ENCODE data around the gene CYTH4.

The CYTH4 gene

GRCh38 chr22:37308385-37309200 is 26.3 kb downstream of the CYTH4 start:
- no peak for DNase-seq (ENCODE audit: extremely low read depth in 1 of 2, low read depth in 1 of 2)

DNA sequence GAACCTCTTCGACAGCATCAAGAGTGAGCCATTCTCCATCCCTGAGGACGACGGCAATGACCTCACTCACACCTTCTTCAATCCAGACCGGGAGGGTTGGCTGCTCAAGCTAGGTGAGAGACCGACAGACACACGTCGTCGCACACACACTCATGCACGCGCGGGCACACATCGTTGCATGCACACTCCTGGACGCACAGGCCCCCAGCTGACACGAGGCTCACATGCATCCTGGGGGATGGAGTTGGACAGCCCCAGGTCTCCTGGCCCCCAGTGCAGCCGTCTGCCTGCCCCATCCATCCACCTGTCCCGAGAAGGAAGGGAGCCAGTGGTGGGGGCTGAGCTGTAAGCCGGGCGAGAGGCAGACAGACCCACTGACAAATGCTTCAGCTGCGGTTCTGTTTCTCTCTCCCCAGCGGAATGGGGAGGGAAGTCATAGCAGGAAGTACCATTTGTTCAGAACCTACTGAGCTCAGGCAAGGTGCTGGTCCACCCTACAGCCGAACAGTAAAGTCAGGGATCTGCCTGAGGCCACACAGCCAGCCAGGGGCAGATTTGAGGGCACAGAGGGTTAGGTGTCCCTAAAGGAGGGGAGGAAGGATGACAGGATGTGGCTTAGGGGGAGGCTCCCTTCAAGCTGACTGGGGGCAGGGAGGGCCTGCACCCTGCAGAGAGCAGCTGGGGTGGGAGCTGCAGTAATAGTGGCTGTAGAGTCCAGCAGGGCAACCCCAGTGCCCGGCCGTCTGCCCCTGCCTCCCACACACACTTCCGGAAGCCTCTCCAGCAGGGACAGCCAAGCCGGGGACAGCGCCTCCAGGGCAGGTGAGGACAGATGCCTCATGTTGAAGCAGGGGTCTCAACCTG is 27.1 kb downstream of the CYTH4 start:
- peak in 1 of 2 donors; percentile 31 for DNase-seq (ENCODE audit: extremely low read depth in 1 of 2, low read depth in 1 of 2)

DNA sequence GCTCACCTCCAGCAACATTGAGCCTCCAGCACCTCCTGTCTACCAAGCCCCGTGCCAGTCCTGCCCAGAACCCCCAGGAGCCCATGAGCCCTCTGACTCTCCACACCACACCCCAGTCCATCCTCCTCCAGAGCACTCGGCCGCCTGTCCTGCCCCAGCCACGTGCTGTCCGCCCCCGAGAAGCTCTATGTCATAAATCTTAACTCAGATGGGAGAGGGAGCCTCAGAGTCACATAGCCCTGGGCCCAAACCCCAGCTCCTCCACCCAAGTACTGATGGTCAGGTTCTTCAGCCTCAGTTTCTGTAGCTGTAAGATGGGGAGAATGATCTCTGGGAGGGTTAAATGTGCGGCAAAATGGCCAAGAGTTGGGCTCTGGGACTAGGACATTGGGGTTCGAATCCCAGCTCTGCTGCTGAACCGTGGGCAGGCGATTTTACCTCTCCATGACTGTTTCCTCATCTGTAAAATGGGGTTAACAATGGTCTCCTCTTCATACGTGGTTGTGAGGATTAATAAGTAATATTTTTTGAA is 27.8 kb downstream of the CYTH4 start:
- DNase-seq (ENCODE audit: extremely low read depth in 1 of 2, low read depth in 1 of 2), result no peak

DNA sequence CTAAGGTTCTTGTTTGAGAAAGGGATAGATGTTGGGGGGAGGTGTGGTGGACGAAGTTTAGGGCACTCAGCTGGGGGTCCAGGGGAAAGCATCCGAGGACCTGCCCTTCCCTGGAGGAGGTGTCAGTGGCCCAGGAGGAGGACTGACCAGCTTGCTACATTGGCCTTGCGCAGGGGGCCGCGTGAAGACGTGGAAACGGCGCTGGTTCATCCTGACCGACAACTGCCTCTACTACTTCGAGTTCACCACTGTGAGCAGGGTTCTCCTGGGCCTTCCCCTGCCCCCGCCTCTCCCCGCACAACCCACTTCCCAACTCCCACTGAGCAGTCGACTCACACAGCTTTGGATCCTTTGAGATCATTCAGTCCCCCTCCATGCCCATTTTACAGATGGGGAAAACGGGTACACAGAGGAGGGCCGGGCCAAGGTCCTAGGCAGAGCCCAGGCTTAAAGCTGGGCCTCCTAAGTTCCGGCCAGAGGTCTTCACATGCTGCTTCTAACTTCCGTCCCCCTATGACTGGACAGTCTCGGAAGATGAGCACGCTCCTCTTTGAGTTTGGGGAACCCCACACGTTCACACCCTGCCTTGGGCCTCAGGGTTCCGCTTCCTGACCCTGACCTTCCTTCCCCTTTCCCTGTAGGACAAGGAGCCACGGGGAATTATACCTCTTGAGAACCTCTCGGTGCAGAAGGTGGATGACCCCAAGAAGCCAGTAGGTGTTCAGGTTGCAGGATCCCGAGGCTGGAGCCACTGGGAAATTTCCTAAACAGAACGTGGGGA is 28.7 kb downstream of the CYTH4 start:
- DNase-seq (ENCODE audit: extremely low read depth in 1 of 2, low read depth in 1 of 2), result no peak

- no peak for DNase-seq (ENCODE audit: extremely low read depth in 1 of 2, low read depth in 1 of 2)
These were observed 29.5 kb downstream of the CYTH4 start for GRCh38 chr22:37311761-37312312.

DNA sequence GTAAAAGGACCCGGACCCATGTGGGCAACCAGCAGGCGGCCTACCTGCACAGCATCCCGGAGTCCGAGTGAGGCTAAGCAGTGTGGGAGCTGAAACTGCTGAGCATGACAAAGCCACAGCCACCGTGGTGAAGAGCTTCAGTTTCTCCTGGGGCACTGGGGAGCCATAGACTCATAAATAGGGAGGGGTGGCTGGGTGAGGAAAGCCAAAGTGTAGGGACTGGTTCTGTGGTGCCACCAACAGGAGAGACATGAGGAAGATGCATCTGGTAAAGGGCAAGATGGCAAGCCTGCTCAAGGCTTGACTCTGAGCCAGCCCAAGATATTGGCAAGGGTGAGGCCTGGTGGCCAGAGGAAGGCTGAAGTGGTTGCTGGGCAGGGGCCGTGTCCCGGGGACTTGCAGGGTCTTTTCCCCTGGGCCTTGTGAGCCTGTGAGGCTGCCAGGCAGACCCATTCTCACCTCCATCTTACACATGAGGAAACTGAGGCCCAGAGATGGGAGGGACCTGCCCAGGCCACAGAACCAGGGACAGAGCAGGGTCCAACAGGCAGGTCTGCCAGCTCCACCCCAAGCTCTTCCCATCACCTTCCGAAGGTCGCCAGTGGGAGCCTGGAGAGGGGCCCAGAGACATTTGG is 30.4 kb downstream of the CYTH4 start:
- no peak for DNase-seq (ENCODE audit: extremely low read depth in 1 of 2, low read depth in 1 of 2)

GRCh38 chr22:37313376-37314314 is 31.3 kb downstream of the CYTH4 start:
- DNase-seq (ENCODE audit: extremely low read depth in 1 of 2, low read depth in 1 of 2), result no peak

GRCh38 chr22:37314315-37315074 is 32.2 kb downstream of the CYTH4 start:
- DNase-seq (ENCODE audit: extremely low read depth in 1 of 2, low read depth in 1 of 2), result peak in 1 of 2 donors; percentile 34

DNA sequence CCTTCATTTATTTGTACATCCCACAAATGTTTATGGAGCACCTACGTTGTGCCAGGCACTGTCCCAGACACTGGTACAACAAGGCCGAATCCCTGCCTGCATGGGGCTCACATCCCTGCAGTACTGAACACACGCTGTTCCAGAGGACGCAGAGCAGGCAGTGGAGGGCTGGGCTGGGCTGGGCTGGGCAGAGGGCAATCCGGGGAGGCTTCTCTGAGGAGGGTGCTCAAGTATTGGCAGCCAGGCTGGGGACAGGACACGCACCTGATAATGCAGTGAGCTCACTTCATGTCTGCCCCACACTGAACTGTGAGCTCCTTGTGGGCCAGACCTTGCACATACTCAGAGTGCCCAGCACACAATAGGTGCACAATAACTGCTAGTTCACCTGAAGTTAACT is 34.1 kb downstream of the CYTH4 start:
- no peak for DNase-seq (ENCODE audit: extremely low read depth in 1 of 2, low read depth in 1 of 2)

- DNase-seq (ENCODE audit: extremely low read depth in 1 of 2, low read depth in 1 of 2), result peak; percentile 46 to 63
These were observed 34.6 kb downstream of the CYTH4 start for GRCh38 chr22:37316875-37317371.

DNA sequence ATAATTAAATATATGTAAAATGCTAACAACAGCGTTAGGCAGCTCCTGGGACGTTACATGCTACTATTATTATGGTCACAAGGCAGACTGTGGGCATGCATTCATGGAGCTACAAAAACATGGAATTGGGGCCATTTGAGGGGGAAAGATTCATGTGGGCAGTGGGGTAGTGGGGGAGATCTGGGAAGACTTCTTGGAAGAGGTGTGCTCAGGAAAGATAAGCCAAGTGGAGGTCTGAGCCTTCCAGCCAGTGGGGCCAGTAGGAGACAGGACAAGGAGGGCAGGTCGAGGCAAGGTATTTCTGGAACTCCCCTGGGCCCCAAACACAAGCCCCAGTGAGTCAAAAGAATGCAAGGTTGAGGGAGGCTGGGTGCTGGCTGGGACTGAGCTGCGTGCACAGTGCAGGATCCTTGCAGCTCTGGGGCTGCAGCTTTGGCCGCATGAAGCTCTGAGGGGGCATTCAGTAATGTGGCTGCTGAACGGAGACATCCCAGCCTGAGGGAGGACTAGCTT is 35.4 kb downstream of the CYTH4 start:
- no peak for DNase-seq (ENCODE audit: extremely low read depth in 1 of 2, low read depth in 1 of 2)

GRCh38 chr22:37318364-37319109 is 36.2 kb downstream of the CYTH4 start:
- no peak for DNase-seq (ENCODE audit: extremely low read depth in 1 of 2, low read depth in 1 of 2)

GRCh38 chr22:37319469-37319868 is 37.2 kb downstream of the CYTH4 start:
- no peak for DNase-seq (ENCODE audit: extremely low read depth in 1 of 2, low read depth in 1 of 2)

- DNase-seq (ENCODE audit: extremely low read depth in 1 of 2, low read depth in 1 of 2), result no peak
These were observed 38.7 kb downstream of the CYTH4 start for GRCh38 chr22:37320726-37321677.

DNA sequence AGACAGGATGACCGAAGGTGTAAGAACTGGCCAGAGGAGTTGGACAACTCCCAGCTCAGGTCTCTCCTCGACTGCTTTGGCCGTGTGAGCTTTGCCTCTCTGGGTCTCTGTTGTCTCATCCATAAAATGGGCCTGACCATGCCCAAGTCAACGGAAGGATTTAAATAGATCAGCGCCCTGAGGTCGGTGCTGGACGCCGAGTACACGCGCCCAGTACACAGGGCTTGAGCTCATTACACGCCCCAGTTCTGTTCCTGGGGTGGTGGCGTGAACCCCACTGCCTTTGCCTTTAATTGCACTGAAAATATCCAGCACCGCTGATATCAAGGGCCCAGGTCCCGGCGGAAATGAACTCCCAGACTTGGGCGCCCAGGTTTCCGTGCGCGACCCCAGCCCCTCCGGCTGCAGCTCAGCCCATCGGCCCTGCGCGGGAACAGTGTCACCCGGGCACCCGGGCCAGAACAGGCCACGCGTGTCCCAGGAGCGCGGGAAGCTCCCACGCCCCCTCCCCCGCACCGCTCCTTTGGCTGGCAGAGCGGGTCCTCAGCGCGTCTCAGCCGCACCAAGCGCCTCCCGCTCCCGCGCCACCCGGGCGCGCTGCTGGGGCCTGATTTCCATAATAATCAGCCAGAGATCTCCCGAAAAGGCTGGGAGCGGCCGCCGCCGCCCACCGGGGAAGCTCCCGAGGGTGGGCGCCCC is 42.2 kb downstream of the CYTH4 start:
- no peak for DNase-seq (ENCODE audit: extremely low read depth in 1 of 2, low read depth in 1 of 2)

DNA sequence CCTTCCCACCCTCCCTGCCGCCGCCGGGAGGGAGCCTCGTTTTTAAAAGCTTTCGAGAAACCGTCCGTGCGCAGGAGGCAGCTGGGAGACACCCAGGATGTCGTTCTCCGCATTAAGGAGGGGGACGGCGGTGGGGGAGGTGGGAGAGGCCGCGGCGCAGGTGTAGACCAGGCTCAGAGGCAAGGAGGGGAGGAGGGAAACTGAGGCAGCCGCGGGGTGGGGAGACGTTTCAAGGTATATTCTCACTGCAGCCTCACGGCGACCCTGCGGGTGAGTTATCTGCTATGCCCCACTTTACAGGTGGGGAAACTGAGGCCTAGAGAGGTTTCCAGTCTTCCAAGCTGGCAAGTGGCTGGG is 42.7 kb downstream of the CYTH4 start:
- no peak for DNase-seq (ENCODE audit: extremely low read depth in 1 of 2, low read depth in 1 of 2)
